Neural crest cell (in vitro differentiated cells): ENCODE measurements around the gene PRCP. TPM values are rescaled to one million over a fixed set of nuclear protein-coding genes. Genes with fewer than 3 reads are reported as not detected.
A peak's percentile ranks its signal among the peaks of the same experiment; 100 is the strongest.

Source experiments
- DNase-seq: peaks from one replicate; pipeline ENCODE4 v3.0.0; 2021; ENCODE audit warnings: low read depth, mixed read lengths, low spot score
- H3K27ac Mint-ChIP-seq: one replicate; pipeline ENCODE4 v1.8.0; 2021; ENCODE audit warnings: mild to moderate bottlenecking, mixed read lengths; ENCODE audit not compliant: unreplicated experiment
- H3K27me3 Mint-ChIP-seq: 2 replicates; pipeline ENCODE4 v1.8.0; 2021; ENCODE audit warnings: low read depth, mild to moderate bottlenecking, mixed read lengths
- H3K36me3 Mint-ChIP-seq: 2 replicates; pipeline ENCODE4 v1.8.0; 2021; ENCODE audit warnings: low read depth, mild to moderate bottlenecking, mixed read lengths
- H3K4me1 Mint-ChIP-seq: 2 replicates; pipeline ENCODE4 v1.8.0; 2021; ENCODE audit warnings: mixed read lengths
- H3K4me3 Mint-ChIP-seq: one replicate; pipeline ENCODE4 v1.8.0; 2021; ENCODE audit warnings: mild to moderate bottlenecking, mixed read lengths
- H3K9me3 Mint-ChIP-seq: 2 replicates; pipeline ENCODE4 v1.8.0; 2021; ENCODE audit warnings: mixed read lengths
- CTCF ChIP-seq: fragments of 200-600 bp; sonication (generic); conservative IDR thresholded peaks from 2 replicates; pipeline ENCODE4 v1.5.0; 2021; ENCODE audit warnings: antibody characterized with exemption, mild to moderate bottlenecking
- total RNA-seq: library from RNA; stranded (reverse); gene quantifications from 2 replicates; pipeline ENCODE4 v1.2.1, GENCODE V29; 2021

PRCP gene
- total RNA-seq, 1 donor from 2014 or later: 59.8 TPM

- peaks cover 11% of the 10 kb centered on the region for H3K4me1 Mint-ChIP-seq
These were observed 34.4 kb downstream of the PRCP start for GRCh38 chr11:82865841-82866240.

GRCh38 chr11:82864268-82864667 is 36.0 kb downstream of the PRCP start:
- peak; percentile 72 for TF ChIP-seq CTCF
- H3K9me3 Mint-ChIP-seq: no peaks in the 10 kb centered on the region
- no peak overlapping the region for H3K4me3 Mint-ChIP-seq
- no peak overlapping the region for H3K27ac Mint-ChIP-seq
- no peaks in the 10 kb centered on the region for H3K27me3 Mint-ChIP-seq
- H3K4me1 Mint-ChIP-seq: peaks cover 11% of the 10 kb centered on the region
- DNase-seq: peak; percentile 42
- no peaks in the 10 kb centered on the region for H3K36me3 Mint-ChIP-seq

More at GRCh38 chr11:82865841-82866240, 34.4 kb downstream of the PRCP start:
- Mint-ChIP-seq H3K36me3 (no peaks in the 10 kb centered on the region), H3K9me3 (no peaks in the 10 kb centered on the region), H3K27ac (no peak overlapping the region), H3K4me3 (no peak overlapping the region), H3K27me3 (no peaks in the 10 kb centered on the region)
- TF ChIP-seq CTCF: no peak
- DNase-seq: no peak

GRCh38 chr11:82863209-82863608 is 37.0 kb downstream of the PRCP start:
- H3K4me3 Mint-ChIP-seq: no peak overlapping the region
- H3K27me3 Mint-ChIP-seq: no peaks in the 10 kb centered on the region
- H3K27ac Mint-ChIP-seq: no peak overlapping the region
- H3K9me3 Mint-ChIP-seq: no peaks in the 10 kb centered on the region
- no peak for TF ChIP-seq CTCF
- no peak for DNase-seq
- H3K4me1 Mint-ChIP-seq: peaks cover 11% of the 10 kb centered on the region
- no peaks in the 10 kb centered on the region for H3K36me3 Mint-ChIP-seq

- no peaks in the 10 kb centered on the region for H3K27me3 Mint-ChIP-seq
- TF ChIP-seq CTCF: no peak
- peaks cover 2% of the 10 kb centered on the region for H3K36me3 Mint-ChIP-seq
- DNase-seq: no peak
- H3K4me3 Mint-ChIP-seq: no peak overlapping the region
- H3K9me3 Mint-ChIP-seq: no peaks in the 10 kb centered on the region
- H3K27ac Mint-ChIP-seq: no peak overlapping the region
- H3K4me1 Mint-ChIP-seq: peaks cover 7% of the 10 kb centered on the region
These were observed 37.9 kb downstream of the PRCP start for GRCh38 chr11:82862379-82862778.

- no peak for TF ChIP-seq CTCF
- DNase-seq: no peak
- Mint-ChIP-seq H3K4me3 (no peak overlapping the region), H3K36me3 (peaks cover 10% of the 10 kb centered on the region), H3K4me1 (peaks cover 5% of the 10 kb centered on the region), H3K9me3 (peaks cover 2% of the 10 kb centered on the region), H3K27me3 (no peaks in the 10 kb centered on the region), H3K27ac (no peak overlapping the region)
These were observed 40.5 kb downstream of the PRCP start for GRCh38 chr11:82859750-82860149.
